ENCODE data around the gene TRPC6. TPM values are rescaled to one million over a fixed set of nuclear protein-coding genes. Genes with fewer than 3 reads are reported as not detected.

TRPC6 gene
- total and polyA plus RNA-seq, 2 of the 8 experiments (the other 6 are each of a cell fraction or from before 2014, with no cell fraction given), result 0.26 to 0.39 TPM

GRCh38 chr11:101521821-101522220, 62.0 kb downstream of the TRPC6 start:
- Histone ChIP-seq H4K91ac (replicated peaks; ENCODE audit: insufficient read length, low read length) (no peak overlapping the region), H3K18ac (ENCODE audit: extremely low read depth, low read length) (no peak overlapping the region), H2BK15ac (ENCODE audit: low read length) (no peak overlapping the region), H3K27ac (ENCODE audit: low read depth, low read length) (no peak overlapping the region), H2AK5ac (ENCODE audit: low read depth, low read length) (no peak overlapping the region), H4K5ac (ENCODE audit: insufficient read length, low read depth, low read length) (no peak overlapping the region), H2BK20ac (ENCODE audit: low read length) (0 out of 2 replicates have a peak overlapping the region, but pooled peaks have one; percentile 21), H3K14ac (ENCODE audit: insufficient read length) (no peak overlapping the region), H2BK5ac (ENCODE audit: low read depth, low read length) (no peak overlapping the region), H3K56ac (replicated peaks; ENCODE audit: insufficient read length, low read depth, low read length) (no peak overlapping the region), H3K4me2 (ENCODE audit: insufficient read depth in 1 of 2, low read depth in 2 of 2, low read length in 2 of 2) (no peak overlapping the region), H3K23me2 (ENCODE audit: low read depth, low read length) (no peaks in the 10 kb centered on the region), H2AFZ (ENCODE audit: low read length) (no peak overlapping the region), H4K20me1 (replicated peaks in 1 of 2; ENCODE audit: control insufficient read depth in 1 of 2, insufficient read depth in 2 of 2, low read length in 2 of 2) (no peaks in the 10 kb centered on the region), H3K4me3 (ENCODE audit: extremely low read depth in 1 of 4, insufficient read depth in 2 of 4, low read depth in 3 of 4, low read length in 4 of 4) (no peak overlapping the region), H2BK120ac (replicated peaks; ENCODE audit: low read depth, low read length) (no peak overlapping the region), H3K36me3 (ENCODE audit: control insufficient read depth in 2 of 4, insufficient read depth in 4 of 4, low read length in 3 of 4) (peaks cover 0 to 8% (median 3%) of the 10 kb centered on the region in 4 experiments; a peak in 2 of 8 replicates), H2BK12ac (ENCODE audit: low read depth, low read length) (no peak overlapping the region), H3K23ac (ENCODE audit: insufficient read length) (no peak overlapping the region), H4K8ac (ENCODE audit: extremely low read depth, insufficient read depth, low read length) (no peak overlapping the region), H3K79me2 (ENCODE audit: control insufficient read depth in 1 of 2, insufficient read depth in 2 of 2, low read length in 2 of 2) (no peaks in the 10 kb centered on the region), H3K9me3 (ENCODE audit: insufficient read depth in 2 of 2, low read depth in 1 of 2, low read length in 1 of 2) (peaks cover 17 to 21% of the 10 kb centered on the region in 2 experiments), H3K4ac (replicated peaks; ENCODE audit: insufficient read length, low read depth, low read length) (no peak overlapping the region), H3K4me1 (replicated peaks in 1 of 4; ENCODE audit: control insufficient read depth in 3 of 4, insufficient read depth in 4 of 4, low read length in 3 of 4) (peaks cover 0 to 6% (median under 1%) of the 10 kb centered on the region in 4 experiments; a peak in 2 of 7 replicates), H3K27me3 (replicated peaks in 1 of 4; ENCODE audit: control insufficient read depth in 3 of 4, extremely low read depth in 1 of 4, insufficient read depth in 3 of 4, low read length in 3 of 4) (no peaks in the 10 kb centered on the region), H3K9ac (replicated peaks in 1 of 4; ENCODE audit: extremely low read depth in 1 of 4, low read depth in 3 of 4, low read length in 3 of 4) (no peak overlapping the region), H3K79me1 (ENCODE audit: low read depth, low read length) (no peaks in the 10 kb centered on the region)
- POLR2A ChIA-PET (ENCODE audit: partially characterized antibody), result no interaction called here
- TF ChIP-seq ZNF274 (IDR thresholded peaks at IDR 0.05; ENCODE audit: borderline replicate concordance, extremely low read depth, low read length) (no peak), FOSL1 (IDR thresholded peaks at IDR 0.05; ENCODE audit: insufficient read depth, low read depth, low read length) (no peak), GABPA (IDR thresholded peaks at IDR 0.05; ENCODE audit: borderline replicate concordance, insufficient read depth, low read length) (no peak), E2F6 (IDR thresholded peaks at IDR 0.05) (no peak), BCL11A (IDR thresholded peaks at IDR 0.05; ENCODE audit: low read depth in 2 of 2, low read length in 2 of 2) (no peak), RAD21 (IDR thresholded peaks at IDR 0.05 in 1 of 2, conservative IDR thresholded peaks at IDR 0.05 in 1 of 2; ENCODE audit: low read depth in 2 of 2, low read length in 2 of 2) (no peak), RFX5 (IDR thresholded peaks at IDR 0.05; ENCODE audit: borderline replicate concordance, low read depth, low read length) (no peak), CBX8 (IDR thresholded peaks at IDR 0.05; ENCODE audit: borderline replicate concordance, low read depth, low read length) (no peak), EZH2 (IDR thresholded peaks at IDR 0.05; ENCODE audit: low read depth, low read length, severe bottlenecking) (no peak), TCF12 (IDR thresholded peaks at IDR 0.05; ENCODE audit: low read depth, low read length) (no peak), POLR2AphosphoS5 (IDR thresholded peaks at IDR 0.05; ENCODE audit: low read depth, low read length) (no peak), CEBPB (IDR thresholded peaks at IDR 0.05; ENCODE audit: low read depth, low read length) (no peak), KDM4A (IDR thresholded peaks at IDR 0.05; ENCODE audit: low read depth, low read length, severe bottlenecking) (no peak)
- CTCF ChIA-PET (ENCODE audit: partially characterized antibody), result interaction anchor here (1.3 kb wide), 1 partner anchor 277 kb away, joined by 3 read pairs; no protein-coding TSS in a partner anchor
- FAIRE-seq (no peak), DNase-seq (ENCODE audit: low read depth in 1 of 2, low spot score in 2 of 2) (no peak)
- WGBS, 2 experiments (ENCODE audit: extremely low coverage in 1 of 2, insufficient coverage in 1 of 2, insufficient read length in 1 of 2, insufficient replicate concordance in 2 of 2, low coverage in 1 of 2, low lambda C conversion rate in 2 of 2, missing lambda C conversion rate in 1 of 2), result 90% methylated on average over 2 of the region's 2 CpGs; no CpG with 5 or more reads in 1 of the 2 experiments
